ENCODE measurements around the gene ABCG2.
A peak's percentile ranks its signal among the peaks of the same experiment; 100 is the strongest.
"Not testable (repeated sequence)": the region's sequence is repeated elsewhere in the genome, so short reads cannot be mapped to it uniquely, and the experiment has no call there.

Gene ABCG2

DNA sequence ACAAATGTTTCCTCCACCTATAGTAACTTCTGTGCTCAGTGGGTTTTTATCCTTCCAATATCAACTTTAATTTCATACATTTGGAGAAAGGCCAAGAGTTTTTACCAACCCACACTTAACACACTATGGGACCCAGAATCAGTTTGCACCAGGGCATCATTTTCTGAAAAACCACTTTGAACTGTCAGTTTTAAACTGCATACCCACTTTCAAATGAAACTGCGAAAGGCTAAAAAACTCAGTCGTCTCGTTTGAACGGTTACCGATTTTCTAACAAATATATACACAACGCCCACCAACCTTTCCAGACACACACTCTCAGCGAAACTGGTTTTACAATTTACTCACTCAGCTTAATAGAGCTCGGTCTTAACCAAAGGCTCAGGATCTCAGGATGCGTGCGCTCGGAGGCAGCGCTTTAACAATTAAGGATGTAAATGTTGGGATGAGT, 376 bp downstream of the ABCG2 start (continued):
- TF ChIP-seq, protein P1, sequence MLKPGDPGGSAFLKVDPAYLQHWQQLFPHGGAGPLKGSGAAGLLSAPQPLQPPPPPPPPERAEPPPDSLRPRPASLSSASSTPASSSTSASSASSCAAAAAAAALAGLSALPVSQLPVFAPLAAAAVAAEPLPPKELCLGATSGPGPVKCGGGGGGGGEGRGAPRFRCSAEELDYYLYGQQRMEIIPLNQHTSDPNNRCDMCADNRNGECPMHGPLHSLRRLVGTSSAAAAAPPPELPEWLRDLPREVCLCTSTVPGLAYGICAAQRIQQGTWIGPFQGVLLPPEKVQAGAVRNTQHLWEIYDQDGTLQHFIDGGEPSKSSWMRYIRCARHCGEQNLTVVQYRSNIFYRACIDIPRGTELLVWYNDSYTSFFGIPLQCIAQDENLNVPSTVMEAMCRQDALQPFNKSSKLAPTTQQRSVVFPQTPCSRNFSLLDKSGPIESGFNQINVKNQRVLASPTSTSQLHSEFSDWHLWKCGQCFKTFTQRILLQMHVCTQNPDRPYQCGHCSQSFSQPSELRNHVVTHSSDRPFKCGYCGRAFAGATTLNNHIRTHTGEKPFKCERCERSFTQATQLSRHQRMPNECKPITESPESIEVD (tag by site-specific recombination; IDR thresholded peaks at IDR 0.05), result peak; percentile 41; the same call in 1 of the 2 replicates
- TF ChIP-seq ZNF366 (tag by site-specific recombination; conservative IDR thresholded peaks at IDR 0.05) (no peak), ZNF629 (tag by site-specific recombination; IDR thresholded peaks at IDR 0.05) (0 out of 2 replicates have a peak, but pooled peaks have one; percentile 10), YY1 (tag by site-specific recombination; IDR thresholded peaks at IDR 0.05) (no peak), OSR2 (tag by site-specific recombination; IDR thresholded peaks at IDR 0.05) (no peak), SP7 (tag by site-specific recombination; IDR thresholded peaks at IDR 0.05) (no peak), ZNF692 (tag by site-specific recombination; IDR thresholded peaks at IDR 0.05) (peak; percentile 50; the same call in 1 of the 2 replicates), MEIS1 (CRISPR knock-in tag; IDR thresholded peaks at IDR 0.05; ENCODE audit: borderline replicate concordance) (no peak), ZNF423 (tag by site-specific recombination; IDR thresholded peaks at IDR 0.05) (no peak), GLIS1 (tag by site-specific recombination; IDR thresholded peaks at IDR 0.05) (no peak), ZNF707 (tag by site-specific recombination; IDR thresholded peaks at IDR 0.05) (no peak)
- TF ChIP-seq, protein P2, sequence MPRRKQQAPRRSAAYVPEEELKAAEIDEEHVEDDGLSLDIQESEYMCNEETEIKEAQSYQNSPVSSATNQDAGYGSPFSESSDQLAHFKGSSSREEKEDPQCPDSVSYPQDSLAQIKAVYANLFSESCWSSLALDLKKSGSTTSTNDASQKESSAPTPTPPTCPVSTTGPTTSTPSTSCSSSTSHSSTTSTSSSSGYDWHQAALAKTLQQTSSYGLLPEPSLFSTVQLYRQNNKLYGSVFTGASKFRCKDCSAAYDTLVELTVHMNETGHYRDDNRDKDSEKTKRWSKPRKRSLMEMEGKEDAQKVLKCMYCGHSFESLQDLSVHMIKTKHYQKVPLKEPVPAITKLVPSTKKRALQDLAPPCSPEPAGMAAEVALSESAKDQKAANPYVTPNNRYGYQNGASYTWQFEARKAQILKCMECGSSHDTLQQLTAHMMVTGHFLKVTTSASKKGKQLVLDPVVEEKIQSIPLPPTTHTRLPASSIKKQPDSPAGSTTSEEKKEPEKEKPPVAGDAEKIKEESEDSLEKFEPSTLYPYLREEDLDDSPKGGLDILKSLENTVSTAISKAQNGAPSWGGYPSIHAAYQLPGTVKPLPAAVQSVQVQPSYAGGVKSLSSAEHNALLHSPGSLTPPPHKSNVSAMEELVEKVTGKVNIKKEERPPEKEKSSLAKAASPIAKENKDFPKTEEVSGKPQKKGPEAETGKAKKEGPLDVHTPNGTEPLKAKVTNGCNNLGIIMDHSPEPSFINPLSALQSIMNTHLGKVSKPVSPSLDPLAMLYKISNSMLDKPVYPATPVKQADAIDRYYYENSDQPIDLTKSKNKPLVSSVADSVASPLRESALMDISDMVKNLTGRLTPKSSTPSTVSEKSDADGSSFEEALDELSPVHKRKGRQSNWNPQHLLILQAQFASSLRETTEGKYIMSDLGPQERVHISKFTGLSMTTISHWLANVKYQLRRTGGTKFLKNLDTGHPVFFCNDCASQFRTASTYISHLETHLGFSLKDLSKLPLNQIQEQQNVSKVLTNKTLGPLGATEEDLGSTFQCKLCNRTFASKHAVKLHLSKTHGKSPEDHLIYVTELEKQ (tag by site-specific recombination; IDR thresholded peaks at IDR 0.05; ENCODE audit: borderline replicate concordance), result no peak
- TF ChIP-seq, protein P3, sequence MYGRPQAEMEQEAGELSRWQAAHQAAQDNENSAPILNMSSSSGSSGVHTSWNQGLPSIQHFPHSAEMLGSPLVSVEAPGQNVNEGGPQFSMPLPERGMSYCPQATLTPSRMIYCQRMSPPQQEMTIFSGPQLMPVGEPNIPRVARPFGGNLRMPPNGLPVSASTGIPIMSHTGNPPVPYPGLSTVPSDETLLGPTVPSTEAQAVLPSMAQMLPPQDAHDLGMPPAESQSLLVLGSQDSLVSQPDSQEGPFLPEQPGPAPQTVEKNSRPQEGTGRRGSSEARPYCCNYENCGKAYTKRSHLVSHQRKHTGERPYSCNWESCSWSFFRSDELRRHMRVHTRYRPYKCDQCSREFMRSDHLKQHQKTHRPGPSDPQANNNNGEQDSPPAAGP (tag by site-specific recombination; IDR thresholded peaks at IDR 0.05), result no peak

DNA sequence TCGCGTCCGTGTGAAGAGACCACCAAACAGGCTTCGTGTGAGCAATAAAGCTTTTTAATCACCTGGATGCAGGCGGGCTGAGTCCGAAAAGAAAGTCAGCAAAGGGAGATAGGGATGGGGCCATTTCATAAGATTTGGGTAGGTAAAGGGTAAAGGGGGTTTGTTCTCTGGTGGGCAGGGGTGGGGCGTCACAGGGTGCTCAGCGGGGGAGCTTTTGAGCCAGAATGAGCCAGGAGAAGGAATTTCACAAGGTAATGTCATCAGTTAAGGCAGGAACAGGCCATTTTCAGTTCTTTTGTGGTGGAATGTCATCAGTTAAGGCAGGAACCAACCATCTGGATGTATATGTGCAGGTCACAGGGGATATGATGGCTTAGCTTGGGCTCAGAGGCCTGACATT, 6.1 kb downstream of the ABCG2 start:
- H3K4me3 ChIP-seq (ENCODE audit: low read depth, low read length); H3K4me1 ChIP-seq (ENCODE audit: control insufficient read depth, insufficient read depth, low read length); H3K27ac ChIP-seq (ENCODE audit: extremely low read depth, low read depth, low read length); H3K9me3 ChIP-seq (ENCODE audit: control insufficient read depth, insufficient read depth, low read depth, low read length); H3K36me3 ChIP-seq (ENCODE audit: control insufficient read depth in 2 of 2, insufficient read depth in 1 of 2, low read length in 2 of 2); POLR2A ChIA-PET: not testable (repeated sequence)
- CTCF ChIA-PET, result interaction anchor here (0.6 kb wide), 1 partner anchor 60 kb away, joined by 4 read pairs; no protein-coding TSS in a partner anchor

GRCh38 chr4:88148560-88148959, 9.9 kb downstream of the ABCG2 start:
- CTCF ChIA-PET, result interaction anchor here (0.6 kb wide), 1 partner anchor 603 kb away, joined by 3 read pairs; no protein-coding TSS in a partner anchor
- POLR2A ChIA-PET, result no interaction called here
- TF ChIP-seq ZNF747 (tag by site-specific recombination; IDR thresholded peaks at IDR 0.05), result no peak
- TF ChIP-seq ZNF114 (tag by site-specific recombination; IDR thresholded peaks at IDR 0.05), result no peak
- no peak for TF ChIP-seq PBX3 (CRISPR knock-in tag; IDR thresholded peaks at IDR 0.05)
- TF ChIP-seq ZNF184 (tag by site-specific recombination; IDR thresholded peaks at IDR 0.05), result no peak
- TF ChIP-seq, protein P4, sequence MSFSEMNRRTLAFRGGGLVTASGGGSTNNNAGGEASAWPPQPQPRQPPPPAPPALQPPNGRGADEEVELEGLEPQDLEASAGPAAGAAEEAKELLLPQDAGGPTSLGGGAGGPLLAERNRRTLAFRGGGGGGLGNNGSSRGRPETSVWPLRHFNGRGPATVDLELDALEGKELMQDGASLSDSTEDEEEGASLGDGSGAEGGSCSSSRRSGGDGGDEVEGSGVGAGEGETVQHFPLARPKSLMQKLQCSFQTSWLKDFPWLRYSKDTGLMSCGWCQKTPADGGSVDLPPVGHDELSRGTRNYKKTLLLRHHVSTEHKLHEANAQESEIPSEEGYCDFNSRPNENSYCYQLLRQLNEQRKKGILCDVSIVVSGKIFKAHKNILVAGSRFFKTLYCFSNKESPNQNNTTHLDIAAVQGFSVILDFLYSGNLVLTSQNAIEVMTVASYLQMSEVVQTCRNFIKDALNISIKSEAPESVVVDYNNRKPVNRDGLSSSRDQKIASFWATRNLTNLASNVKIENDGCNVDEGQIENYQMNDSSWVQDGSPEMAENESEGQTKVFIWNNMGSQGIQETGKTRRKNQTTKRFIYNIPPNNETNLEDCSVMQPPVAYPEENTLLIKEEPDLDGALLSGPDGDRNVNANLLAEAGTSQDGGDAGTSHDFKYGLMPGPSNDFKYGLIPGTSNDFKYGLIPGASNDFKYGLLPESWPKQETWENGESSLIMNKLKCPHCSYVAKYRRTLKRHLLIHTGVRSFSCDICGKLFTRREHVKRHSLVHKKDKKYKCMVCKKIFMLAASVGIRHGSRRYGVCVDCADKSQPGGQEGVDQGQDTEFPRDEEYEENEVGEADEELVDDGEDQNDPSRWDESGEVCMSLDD (tag by site-specific recombination; IDR thresholded peaks at IDR 0.05), result no peak
- TF ChIP-seq ZBTB8A (tag by site-specific recombination; IDR thresholded peaks at IDR 0.05), result no peak
- TF ChIP-seq ZNF433 (tag by site-specific recombination; IDR thresholded peaks at IDR 0.05; ENCODE audit: low read depth), result no peak
- no peak for TF ChIP-seq ZNF510 (tag by site-specific recombination; IDR thresholded peaks at IDR 0.05; ENCODE audit: insufficient replicate concordance)
- no peak for TF ChIP-seq ZNF596 (tag by site-specific recombination; IDR thresholded peaks at IDR 0.05)
- TF ChIP-seq ZNF777 (tag by site-specific recombination; IDR thresholded peaks at IDR 0.05; ENCODE audit: borderline replicate concordance), result no peak

More at GRCh38 chr4:88148560-88148959, 9.9 kb downstream of the ABCG2 start:
- H3K4me1 ChIP-seq (ENCODE audit: control insufficient read depth, insufficient read depth, low read length), result peaks cover 8% of the 10 kb centered on the region
- no peak overlapping the region for H3K4me3 ChIP-seq (ENCODE audit: low read depth, low read length)
- H3K27ac ChIP-seq (ENCODE audit: extremely low read depth, low read depth, low read length), result no peak overlapping the region
- H3K9me3 ChIP-seq (ENCODE audit: control insufficient read depth, insufficient read depth, low read depth, low read length), result no peaks in the 10 kb centered on the region
- no peaks in the 10 kb centered on the region for H3K36me3 ChIP-seq (ENCODE audit: control insufficient read depth in 2 of 2, insufficient read depth in 1 of 2, low read length in 2 of 2)
